SK-N-SH treated with all-trans-retinoic acid at 6 μM for 48 hours (cell line): ENCODE measurements around the gene FASTKD2.

Source experiments
- ARNTL ChIP-seq: fragments of 450-650 bp; formaldehyde crosslinking; IDR thresholded peaks from 2 replicates; pipeline ENCODE4 v1.5.0; 2020; ENCODE audit warnings: low read depth, mild to moderate bottlenecking, moderate library complexity, borderline replicate concordance
- CREB5 ChIP-seq: fragments of 250-450 bp; sonication (Bioruptor Pico); IDR thresholded peaks from 2 replicates; pipeline ENCODE4 v1.5.1; 2020; ENCODE audit warnings: low read depth, mild to moderate bottlenecking, moderate library complexity
- CSDC2 ChIP-seq: fragments of 250-450 bp; sonication (Bioruptor Pico); IDR thresholded peaks from 2 replicates; pipeline ENCODE4 v1.5.0; 2020; ENCODE audit warnings: mild to moderate bottlenecking, moderate library complexity
- ESRRG ChIP-seq: fragments of 250-450 bp; sonication (Bioruptor Pico); IDR thresholded peaks from 2 replicates; pipeline ENCODE4 v1.6.1; 2021; ENCODE audit warnings: mild to moderate bottlenecking
- GLIS3 ChIP-seq: fragments of 250-450 bp; sonication (Bioruptor Pico); IDR thresholded peaks from 2 replicates; pipeline ENCODE4 v1.5.0; 2020; ENCODE audit warnings: mild to moderate bottlenecking, moderate library complexity
- ISL1 ChIP-seq: fragments of 250-450 bp; sonication (Bioruptor Pico); IDR thresholded peaks from 2 replicates; pipeline ENCODE4 v2.1.2; 2022; ENCODE audit warnings: mild to moderate bottlenecking, moderate library complexity
- RARB ChIP-seq: fragments of 250-450 bp; sonication (Bioruptor Pico); IDR thresholded peaks from 2 replicates; pipeline ENCODE4 v1.8.0; 2021; ENCODE audit warnings: mild to moderate bottlenecking, moderate library complexity
- SNAI2 ChIP-seq: fragments of 250-450 bp; sonication (Bioruptor Pico); IDR thresholded peaks from 2 replicates; pipeline ENCODE4 v1.5.0; 2020; ENCODE audit warnings: mild to moderate bottlenecking, moderate library complexity
- TCF4 ChIP-seq: fragments of 250-450 bp; sonication (Bioruptor Pico); IDR thresholded peaks from 2 replicates; pipeline ENCODE4 v1.8.0; 2021; ENCODE audit warnings: mild to moderate bottlenecking, moderate library complexity, borderline replicate concordance
- TOX ChIP-seq: fragments of 250-450 bp; sonication (Bioruptor Pico); IDR thresholded peaks from 2 replicates; pipeline ENCODE4 v1.8.0; 2021; ENCODE audit warnings: mild to moderate bottlenecking, moderate library complexity, borderline replicate concordance
- TSHZ2 ChIP-seq: fragments of 250-450 bp; sonication (Bioruptor Pico); IDR thresholded peaks from 2 replicates; pipeline ENCODE4 v1.5.0; 2020; ENCODE audit warnings: mild to moderate bottlenecking, moderate library complexity
- ZFP30 ChIP-seq: fragments of 450-650 bp; formaldehyde crosslinking; IDR thresholded peaks from 2 replicates; pipeline ENCODE4 v1.5.0; 2022; ENCODE audit warnings: mild to moderate bottlenecking, moderate library complexity
- ZNF8 ChIP-seq: fragments of 450-650 bp; formaldehyde crosslinking; IDR thresholded peaks from 2 replicates; pipeline ENCODE4 v1.5.0; 2020; ENCODE audit warnings: mild to moderate bottlenecking, moderate library complexity
- TF ChIP-seq, protein P1 (sequence below): fragments of 250-450 bp; sonication (Bioruptor Pico); IDR thresholded peaks from 2 replicates; pipeline ENCODE4 v1.8.0; 2020; ENCODE audit warnings: mild to moderate bottlenecking, moderate library complexity, borderline replicate concordance

- TF ChIP-seq ARNTL (CRISPR knock-in tag): no peak
- TF ChIP-seq, protein P1, sequence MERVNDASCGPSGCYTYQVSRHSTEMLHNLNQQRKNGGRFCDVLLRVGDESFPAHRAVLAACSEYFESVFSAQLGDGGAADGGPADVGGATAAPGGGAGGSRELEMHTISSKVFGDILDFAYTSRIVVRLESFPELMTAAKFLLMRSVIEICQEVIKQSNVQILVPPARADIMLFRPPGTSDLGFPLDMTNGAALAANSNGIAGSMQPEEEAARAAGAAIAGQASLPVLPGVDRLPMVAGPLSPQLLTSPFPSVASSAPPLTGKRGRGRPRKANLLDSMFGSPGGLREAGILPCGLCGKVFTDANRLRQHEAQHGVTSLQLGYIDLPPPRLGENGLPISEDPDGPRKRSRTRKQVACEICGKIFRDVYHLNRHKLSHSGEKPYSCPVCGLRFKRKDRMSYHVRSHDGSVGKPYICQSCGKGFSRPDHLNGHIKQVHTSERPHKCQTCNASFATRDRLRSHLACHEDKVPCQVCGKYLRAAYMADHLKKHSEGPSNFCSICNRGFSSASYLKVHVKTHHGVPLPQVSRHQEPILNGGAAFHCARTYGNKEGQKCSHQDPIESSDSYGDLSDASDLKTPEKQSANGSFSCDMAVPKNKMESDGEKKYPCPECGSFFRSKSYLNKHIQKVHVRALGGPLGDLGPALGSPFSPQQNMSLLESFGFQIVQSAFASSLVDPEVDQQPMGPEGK (CRISPR knock-in tag): no peak
- TF ChIP-seq ESRRG (CRISPR knock-in tag): no peak
- no peak for TF ChIP-seq TOX (CRISPR knock-in tag)
- TF ChIP-seq TCF4 (CRISPR knock-in tag): no peak
- TF ChIP-seq ZFP30: no peak
- no peak for TF ChIP-seq CSDC2
- no peak for TF ChIP-seq ZNF8 (CRISPR knock-in tag)
- no peak for TF ChIP-seq RARB (CRISPR knock-in tag)
- TF ChIP-seq ISL1 (CRISPR knock-in tag): no peak
- no peak for TF ChIP-seq CREB5 (CRISPR knock-in tag)
- TF ChIP-seq TSHZ2 (CRISPR knock-in tag): no peak
- no peak for TF ChIP-seq GLIS3
- no peak for TF ChIP-seq SNAI2 (CRISPR knock-in tag)
Measured at GRCh38 chr2:206814498-206814897, 49.1 kb downstream of the FASTKD2 start.
